ENCODE measurements around the gene CACNA1G.

Gene CACNA1G

GRCh38 chr17:50659179-50659578 is 98.7 kb downstream of the CACNA1G start:
- DNase-seq = no peak

DNA sequence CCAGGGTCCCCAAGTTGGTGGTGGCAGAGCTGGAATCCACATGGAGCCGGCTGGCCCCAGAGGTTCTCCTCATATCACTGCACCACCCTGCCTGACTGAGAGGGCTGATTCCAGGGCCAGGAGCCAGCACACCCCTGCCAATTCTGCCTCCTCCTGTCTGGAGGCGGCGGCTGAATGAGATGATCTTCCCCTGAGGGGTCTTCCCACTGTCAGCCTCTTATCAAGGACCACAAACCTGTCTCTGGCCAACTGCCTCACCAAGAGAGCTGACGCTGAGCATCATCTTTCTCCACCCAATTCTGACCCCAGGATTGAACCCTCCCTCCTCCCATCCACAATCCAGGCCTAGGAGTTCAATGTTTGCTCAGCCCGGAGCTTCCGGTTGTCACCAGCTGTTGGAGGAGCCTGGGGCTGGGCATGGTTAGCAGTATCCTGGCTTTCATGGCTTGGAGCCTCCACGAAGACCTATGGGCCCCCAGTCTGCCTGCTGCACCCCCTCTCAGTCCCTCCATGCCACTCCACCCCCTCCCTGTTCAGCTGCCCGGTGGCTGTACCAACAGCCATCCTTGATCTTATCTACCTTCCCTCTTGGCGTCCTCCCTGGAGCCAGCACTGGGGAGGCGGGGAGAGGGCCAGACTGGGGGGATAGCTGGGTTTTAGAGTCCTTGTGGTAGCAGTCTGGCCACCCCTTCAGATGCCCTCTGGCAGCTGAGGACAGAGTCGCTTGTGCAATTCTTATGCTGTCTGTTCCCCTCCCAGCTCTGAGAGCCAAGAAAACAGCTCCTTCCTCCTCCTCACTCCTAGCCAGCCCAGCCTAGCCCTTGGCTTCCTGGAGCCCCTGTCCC is 99.7 kb downstream of the CACNA1G start:
- peak; percentile 42 to 56 (median 43) for DNase-seq

DNA sequence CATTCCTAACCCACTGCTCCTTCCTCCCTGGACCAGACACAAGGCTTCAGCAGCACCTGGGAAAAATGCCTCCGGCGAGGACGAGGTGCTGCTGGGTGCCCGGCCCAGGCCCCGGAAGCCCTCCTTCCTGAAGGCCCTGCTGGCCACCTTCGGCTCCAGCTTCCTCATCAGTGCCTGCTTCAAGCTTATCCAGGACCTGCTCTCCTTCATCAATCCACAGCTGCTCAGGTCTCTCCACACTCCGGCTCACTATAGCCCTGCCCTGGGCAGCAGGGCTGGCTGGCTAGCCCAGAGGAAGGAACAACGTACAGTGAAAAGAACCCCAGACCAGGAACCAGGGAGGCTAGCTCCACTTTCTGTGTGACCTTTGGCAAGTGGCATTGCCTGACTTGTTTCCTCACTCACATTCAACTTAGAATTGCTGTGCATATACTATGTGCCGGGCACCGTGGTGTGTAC is 100.4 kb downstream of the CACNA1G start:
- peak in 2 of 3 donors; percentile 27 to 37 for DNase-seq

- DNase-seq = no peak
Measured at GRCh38 chr17:50661348-50661747, 100.8 kb downstream of the CACNA1G start.

GRCh38 chr17:50661795-50662391 is 101.4 kb downstream of the CACNA1G start:
- DNase-seq = peak; percentile 82 to 89 (median 82)

DNA sequence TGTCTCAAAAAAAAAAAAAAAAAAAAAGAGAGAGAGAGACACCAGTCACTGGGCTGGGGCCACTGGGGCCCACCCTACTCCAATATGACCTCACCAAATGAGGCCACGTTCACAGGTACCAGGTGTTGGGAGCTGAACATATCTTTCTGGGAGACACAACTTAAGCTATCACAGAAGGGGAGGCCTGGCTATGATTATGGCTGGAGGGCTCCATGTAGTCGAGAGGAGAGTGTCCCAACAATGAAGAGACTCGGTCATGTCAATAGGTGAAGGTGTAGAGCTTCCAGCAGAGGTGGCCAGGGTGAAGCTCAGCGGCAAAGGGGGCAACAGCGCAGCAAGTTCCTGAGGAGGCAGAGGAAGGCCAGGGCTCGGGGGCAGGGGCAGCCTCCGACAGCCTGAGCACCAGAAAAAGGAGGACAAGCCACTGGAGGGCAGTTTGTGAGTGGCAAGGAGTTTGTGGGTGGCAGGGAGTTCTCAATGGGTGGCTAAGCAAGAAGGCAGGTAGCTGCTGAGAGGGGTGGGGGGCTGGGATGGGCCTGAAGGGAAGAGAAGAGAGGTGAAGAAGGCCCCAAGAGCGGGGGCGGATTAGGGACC is 102.2 kb downstream of the CACNA1G start:
- DNase-seq = no peak

GRCh38 chr17:50663812-50664374 is 103.4 kb downstream of the CACNA1G start:
- DNase-seq = no peak

DNA sequence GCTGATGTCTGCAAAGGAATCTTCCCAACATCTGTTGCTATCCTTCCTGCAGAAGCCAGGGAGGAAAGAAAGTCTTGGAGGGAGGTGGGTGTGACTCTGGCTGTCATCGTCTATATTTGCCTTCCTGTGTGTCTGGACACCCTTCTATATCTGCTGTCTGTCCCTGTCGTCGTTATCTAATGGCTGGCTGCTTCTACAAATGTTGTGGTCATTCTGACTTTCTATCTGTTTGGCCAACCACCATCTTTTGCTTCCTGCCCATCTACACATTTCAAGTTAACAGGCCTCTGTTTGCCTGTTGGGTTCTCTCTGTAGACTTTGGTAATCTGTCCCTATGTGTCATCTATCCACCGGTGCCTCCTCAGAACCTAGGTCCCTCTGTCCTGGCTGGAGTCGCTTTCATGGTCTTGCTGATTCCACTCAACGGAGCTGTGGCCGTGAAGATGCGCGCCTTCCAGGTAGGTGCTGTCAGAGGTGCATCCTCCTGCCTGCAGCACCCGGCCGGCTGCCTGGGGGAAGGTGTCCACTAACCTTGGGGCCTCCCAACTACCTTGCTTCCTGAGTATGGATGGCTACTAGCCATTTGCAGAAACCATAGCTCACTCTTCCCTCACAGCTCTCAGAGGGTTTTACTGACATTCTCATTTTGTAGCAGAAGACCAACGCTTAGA is 104.4 kb downstream of the CACNA1G start:
- no peak for DNase-seq

GRCh38 chr17:50665838-50666237 is 105.3 kb downstream of the CACNA1G start:
- DNase-seq = no peak

- DNase-seq = no peak
Measured at GRCh38 chr17:50666316-50666715, 105.8 kb downstream of the CACNA1G start.

- DNase-seq = no peak
Measured at GRCh38 chr17:50667259-50668024, 106.9 kb downstream of the CACNA1G start.

GRCh38 chr17:50668025-50668837 is 107.7 kb downstream of the CACNA1G start:
- DNase-seq = peak in 2 of 3 donors; percentile 8 to 25

DNA sequence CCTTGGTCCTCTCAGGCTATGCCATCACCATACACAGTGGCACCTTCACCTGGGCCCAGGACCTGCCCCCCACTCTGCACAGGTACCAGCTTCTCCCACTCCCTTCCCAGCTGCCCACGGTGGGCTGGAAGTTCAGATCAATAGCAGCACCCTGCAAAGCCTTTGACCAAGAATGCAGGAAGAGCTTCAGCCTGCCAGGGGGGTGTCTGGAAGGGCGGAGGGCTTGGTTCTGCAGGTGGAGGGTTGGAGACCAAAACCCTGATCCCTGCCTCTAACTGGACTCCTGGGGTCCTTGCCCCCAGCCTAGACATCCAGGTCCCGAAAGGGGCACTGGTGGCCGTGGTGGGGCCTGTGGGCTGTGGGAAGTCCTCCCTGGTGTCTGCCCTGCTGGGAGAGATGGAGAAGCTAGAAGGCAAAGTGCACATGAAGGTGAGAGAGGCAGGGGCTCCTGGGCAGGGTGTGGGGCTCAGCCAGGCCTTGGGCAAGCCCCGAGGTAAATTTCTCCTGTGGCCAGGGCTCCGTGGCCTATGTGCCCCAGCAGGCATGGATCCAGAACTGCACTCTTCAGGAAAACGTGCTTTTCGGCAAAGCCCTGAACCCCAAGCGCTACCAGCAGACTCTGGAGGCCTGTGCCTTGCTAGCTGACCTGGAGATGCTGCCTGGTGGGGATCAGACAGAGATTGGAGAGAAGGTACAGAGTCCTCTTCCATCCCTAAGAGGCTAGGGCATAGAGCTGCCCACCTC is 108.5 kb downstream of the CACNA1G start:
- no peak for DNase-seq

DNA sequence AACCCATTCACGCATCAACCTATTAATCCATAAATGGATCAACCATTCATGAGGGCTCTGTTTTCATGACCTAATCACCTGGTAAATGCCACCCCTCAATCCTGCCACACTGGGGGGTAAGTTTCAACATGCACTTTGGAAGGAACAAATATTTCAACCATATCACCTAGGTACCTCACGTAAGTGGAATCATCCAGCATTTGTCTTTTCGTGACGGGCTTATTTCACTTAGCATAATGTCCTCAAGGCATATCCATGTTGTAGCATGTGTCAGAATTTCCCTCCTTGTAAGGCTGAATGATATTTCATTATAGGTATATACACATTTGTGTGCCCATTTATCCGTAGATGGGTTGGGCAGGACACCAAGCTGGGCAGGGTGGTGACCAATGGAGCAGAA is 111.6 kb downstream of the CACNA1G start:
- no peak for DNase-seq

- DNase-seq = no peak
Measured at GRCh38 chr17:50672831-50673551, 112.5 kb downstream of the CACNA1G start.

- no peak for DNase-seq
Measured at GRCh38 chr17:50675190-50675589, 114.7 kb downstream of the CACNA1G start.

DNA sequence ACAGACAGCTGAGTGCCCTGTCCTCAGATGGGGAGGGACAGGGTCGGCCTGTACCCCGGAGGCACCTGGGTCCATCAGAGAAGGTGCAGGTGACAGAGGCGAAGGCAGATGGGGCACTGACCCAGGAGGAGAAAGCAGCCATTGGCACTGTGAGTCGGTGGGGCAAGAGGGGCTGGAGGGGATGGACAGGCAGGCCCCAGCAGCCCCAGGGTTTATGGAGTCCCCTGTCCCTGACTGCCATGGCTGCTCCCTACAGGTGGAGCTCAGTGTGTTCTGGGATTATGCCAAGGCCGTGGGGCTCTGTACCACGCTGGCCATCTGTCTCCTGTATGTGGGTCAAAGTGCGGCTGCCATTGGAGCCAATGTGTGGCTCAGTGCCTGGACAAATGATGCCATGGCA is 115.1 kb downstream of the CACNA1G start:
- DNase-seq = no peak

DNA sequence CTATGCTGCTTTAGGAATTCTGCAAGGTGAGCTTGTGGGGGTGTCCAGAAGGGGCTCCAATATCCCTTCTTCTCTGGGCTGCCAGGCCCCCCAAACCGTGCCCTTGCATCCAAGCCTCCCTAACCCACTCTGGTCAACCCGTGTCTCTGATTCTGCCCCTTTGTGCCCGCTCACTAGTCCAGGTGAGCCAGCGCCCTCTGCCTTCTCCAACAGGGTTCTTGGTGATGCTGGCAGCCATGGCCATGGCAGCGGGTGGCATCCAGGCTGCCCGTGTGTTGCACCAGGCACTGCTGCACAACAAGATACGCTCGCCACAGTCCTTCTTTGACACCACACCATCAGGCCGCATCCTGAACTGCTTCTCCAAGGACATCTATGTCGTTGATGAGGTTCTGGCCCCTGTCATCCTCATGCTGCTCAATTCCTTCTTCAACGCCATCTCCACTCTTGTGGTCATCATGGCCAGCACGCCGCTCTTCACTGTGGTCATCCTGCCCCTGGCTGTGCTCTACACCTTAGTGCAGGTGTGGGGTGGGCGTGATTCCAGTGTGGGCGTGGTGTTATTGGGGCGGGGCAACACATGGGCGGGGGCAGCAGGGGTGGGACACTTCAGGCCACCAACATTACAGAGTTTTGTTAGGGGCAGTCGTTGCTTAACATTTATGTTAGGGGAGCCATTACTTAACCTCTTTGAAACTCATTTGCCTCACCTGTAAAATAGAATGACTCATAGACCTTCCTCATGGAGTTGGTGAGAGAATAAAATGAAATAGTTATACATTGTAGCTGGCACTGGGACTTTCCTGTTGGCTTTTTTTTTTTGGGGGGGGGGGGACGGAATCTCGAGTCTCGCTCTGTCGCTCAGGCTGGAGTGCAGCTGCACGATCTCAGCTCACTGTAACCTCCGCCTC is 115.8 kb downstream of the CACNA1G start:
- DNase-seq = no peak
